Left renal pelvis (tissue), 4 donors: Measurements from ENCODE around the gene MAGEA8. TPM values are rescaled to one million over a fixed set of nuclear protein-coding genes. Genes with fewer than 3 reads are reported as not detected.
"Not testable (repeated sequence)": the region's sequence is repeated elsewhere in the genome, so short reads cannot be mapped to it uniquely, and the experiment has no call there.

Source experiments
- DNase-seq, 4 donors: peaks; one replicate each; pipeline ENCODE4 v3.0.0-alpha.2; 2013; ENCODE audit warnings: low read depth in 4 of 4, low spot score in 3 of 4
- polyA plus RNA-seq, 4 donors: library from polyadenylated mRNA; unstranded; fragments of 120-200 nt; gene quantifications; one replicate each; pipeline ENCODE4 v1.2.1, GENCODE V29; 2013; ENCODE audit not compliant: insufficient read length in 4 of 4

MAGEA8 gene
- under 1 TPM; 0.10 to 0.41 (median 0.18) TPM for polyA plus RNA-seq

DNA sequence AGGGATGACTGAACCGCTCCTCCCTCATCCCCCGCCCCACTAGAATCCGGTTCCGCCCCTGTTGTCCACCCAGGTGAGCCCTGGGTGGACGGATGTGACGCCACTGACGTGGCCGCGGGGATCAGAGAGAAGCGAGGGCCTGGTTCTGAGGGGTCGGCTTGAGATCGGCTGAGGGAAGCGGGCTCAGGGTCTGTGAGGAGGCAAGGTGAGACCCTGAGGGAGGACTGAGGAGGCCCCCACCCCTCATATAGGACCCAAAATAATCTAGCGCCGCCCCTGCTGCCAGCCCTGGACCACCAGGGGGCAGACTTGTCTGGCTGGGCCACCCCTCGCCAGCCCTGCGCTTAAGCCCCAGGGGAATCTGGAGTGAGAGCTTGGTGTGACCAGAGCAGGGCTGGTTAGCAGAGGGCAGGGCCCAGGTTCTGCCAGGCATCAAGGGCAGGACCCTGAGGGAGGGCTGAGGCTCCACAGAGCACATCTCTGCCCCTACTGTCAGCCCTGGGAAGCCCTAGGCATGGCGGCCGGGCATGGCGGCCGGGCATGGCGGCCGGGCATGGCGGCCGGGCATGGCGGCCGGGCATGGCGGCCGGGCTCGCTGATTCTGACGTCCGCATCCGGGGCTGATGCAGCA is at the start of gene MAGEA8:
TSS of gene MAGEA8 (plus strand) at position 103 of the 631 bp plus-strand sequence. CDS start 3,090 bp downstream, outside the sequence.
- DNase-seq, result no peak

DNA sequence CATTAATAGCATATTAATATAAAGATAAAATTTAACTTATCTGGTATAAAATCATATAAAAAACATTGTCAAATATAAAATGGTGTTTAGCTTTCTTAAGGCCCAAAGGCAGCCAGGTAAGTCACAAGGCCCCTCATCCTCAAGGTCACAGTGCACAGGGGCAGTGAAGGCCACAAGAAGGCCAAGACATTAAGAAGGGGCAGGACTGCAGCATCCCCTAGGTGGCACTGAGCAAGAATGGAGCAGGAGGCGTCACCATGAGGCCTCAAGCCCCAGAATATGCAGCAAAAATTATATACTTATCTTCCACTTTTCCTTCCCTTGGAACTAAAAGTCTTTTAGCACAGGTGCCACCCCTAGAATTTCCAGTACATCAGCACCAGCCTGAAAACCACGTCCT is 49.5 kb upstream of the MAGEA8 start:
- DNase-seq, result no peak

DNA sequence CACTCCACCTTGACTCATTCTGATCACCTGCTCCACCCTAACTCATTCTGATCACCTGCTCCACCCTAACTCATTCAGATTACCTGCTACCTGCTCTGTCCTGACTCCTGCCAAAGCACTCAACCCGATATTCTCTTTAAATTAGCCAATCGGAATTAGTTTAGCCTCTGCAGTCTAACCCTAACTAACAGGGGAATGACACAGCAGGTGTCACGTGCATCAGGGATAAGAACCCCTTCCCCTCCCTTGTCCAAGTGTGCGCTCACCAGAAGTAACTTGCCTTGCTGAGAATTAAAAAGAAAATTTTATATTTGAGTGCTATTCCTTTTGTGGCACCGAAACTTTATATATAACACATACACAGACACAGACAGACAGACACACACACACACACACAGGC is 44.3 kb upstream of the MAGEA8 start:
- not testable (repeated sequence) for DNase-seq

- DNase-seq, result no peak
These were observed 43.8 kb upstream of the MAGEA8 start for GRCh38 chrX:149837167-149837566.

GRCh38 chrX:149837639-149838038 is 43.3 kb upstream of the MAGEA8 start:
- no peak for DNase-seq

DNA sequence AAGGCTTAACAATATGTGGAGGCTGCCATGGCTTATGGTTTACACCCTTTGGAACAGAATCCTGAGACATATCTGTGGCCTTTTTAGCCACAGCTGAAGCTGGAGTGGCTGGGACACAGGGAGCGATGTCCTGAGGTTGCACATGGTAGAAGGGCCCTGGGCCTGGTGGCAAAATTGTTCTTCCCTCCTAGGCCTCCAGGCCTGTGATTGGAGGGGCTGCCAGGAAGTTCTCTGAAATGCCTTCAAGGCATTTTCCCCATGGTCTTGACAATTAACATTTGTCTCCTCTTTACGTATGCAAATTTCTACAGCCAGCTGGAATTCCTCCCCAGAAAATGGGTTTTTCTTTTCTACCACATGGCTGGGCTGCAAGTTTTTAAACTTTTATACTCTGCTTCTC is 39.1 kb upstream of the MAGEA8 start:
- no peak for DNase-seq

GRCh38 chrX:149845385-149845784 is 35.6 kb upstream of the MAGEA8 start:
- no peak for DNase-seq

DNA sequence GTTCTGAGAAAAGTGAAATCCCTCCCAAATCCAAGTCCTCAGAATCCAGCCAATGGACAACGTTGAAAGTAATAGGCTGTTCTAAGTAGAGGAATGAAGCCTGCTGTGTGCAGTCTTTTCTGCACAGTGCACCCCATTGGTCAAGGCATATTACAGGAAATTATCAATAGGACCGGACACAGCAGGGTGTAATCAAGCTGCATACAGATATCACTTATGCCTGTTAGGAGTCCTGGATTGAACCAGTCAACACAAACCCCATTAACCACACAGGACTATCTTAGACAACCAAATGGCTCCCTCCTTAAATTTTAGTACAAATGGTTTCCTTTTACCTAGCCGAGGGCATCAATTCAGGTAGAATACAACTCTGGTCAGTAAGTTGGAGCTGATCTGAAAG is 34.2 kb upstream of the MAGEA8 start:
- no peak for DNase-seq

- DNase-seq, result no peak
These were observed 32.1 kb upstream of the MAGEA8 start for GRCh38 chrX:149848855-149849254.

- DNase-seq, result no peak
These were observed 31.2 kb upstream of the MAGEA8 start for GRCh38 chrX:149849787-149850186.

DNA sequence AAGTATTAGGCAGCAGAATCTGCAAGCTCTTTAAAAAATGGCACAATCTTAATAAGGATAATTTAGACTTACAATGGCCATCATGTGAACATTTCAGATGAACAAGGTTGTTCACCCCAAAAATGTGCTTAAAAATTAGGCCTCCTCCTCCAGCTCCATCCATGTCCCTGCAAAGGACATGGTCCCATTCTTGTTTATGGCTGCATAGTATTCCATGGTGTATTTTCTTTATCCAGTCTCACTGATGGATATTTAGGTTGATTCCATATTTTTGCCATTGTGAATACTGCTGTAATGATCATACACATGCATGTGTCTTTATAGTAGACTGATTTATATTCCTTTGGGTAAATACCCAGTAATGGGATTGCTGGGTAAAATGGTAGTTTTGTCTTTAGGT is 29.1 kb upstream of the MAGEA8 start:
- DNase-seq, result no peak

GRCh38 chrX:149853925-149854324 is 27.1 kb upstream of the MAGEA8 start:
- no peak for DNase-seq

GRCh38 chrX:149858592-149858991 is 22.4 kb upstream of the MAGEA8 start:
- no peak for DNase-seq

- no peak for DNase-seq
These were observed 20.5 kb upstream of the MAGEA8 start for GRCh38 chrX:149860445-149860844.

DNA sequence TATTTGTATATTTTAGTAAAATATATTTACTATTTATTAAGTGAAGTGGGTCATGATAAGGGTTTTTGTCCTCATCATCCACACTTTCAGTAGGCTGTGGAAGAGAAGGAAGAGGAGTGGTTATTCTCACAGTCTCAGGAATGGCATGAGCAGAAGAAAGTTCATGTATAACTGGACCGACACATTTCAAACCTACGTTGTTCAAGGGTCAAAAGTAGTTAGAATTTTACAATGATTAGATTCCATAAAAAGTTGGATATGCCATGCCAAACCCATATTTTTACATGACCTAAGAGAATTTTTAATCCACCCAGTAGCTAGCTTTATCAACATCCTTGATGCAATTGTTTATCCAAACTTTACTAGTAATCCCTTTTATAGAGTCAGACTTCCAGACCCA is 15.6 kb upstream of the MAGEA8 start:
- no peak for DNase-seq

- DNase-seq, result no peak
These were observed 13.5 kb upstream of the MAGEA8 start for GRCh38 chrX:149867488-149867887.

DNA sequence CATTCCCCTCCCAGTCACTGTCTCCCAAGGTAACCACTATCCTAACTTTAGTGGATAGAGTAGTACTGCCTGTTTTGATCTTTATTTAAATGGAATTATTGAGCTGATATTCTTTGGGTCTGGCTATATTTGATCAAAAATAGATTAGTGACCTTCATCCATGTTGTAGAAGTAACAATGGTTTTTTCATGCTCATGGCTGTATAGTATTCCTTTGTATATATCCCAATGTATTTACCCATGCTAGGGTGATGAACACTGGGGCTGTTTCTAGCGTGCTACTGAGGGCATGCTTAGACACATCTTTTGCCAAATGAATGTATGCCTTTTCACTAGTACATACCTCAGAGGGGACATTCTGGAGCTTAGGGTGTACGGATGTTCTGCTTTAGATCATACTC is 10.1 kb upstream of the MAGEA8 start:
- DNase-seq, result no peak

DNA sequence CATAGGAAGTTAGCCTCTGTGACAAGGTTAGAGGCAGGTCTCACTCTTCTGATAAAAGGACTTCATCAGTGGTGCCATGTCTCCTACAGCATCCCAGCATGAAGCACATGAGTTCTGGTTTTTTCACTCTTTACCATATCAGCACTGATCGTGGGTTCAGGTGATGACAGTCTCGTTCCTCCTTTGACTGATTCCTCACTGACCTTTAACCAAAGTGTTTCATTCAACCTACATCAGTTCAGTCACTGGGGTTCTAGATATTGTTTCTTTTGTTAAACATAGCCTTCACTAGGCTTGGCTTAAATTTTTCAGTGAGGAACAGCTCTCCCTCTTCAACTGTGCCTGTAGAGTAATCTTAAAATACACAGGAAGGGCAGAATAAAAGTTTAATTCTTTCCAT is 9.6 kb upstream of the MAGEA8 start:
- DNase-seq, result no peak

DNA sequence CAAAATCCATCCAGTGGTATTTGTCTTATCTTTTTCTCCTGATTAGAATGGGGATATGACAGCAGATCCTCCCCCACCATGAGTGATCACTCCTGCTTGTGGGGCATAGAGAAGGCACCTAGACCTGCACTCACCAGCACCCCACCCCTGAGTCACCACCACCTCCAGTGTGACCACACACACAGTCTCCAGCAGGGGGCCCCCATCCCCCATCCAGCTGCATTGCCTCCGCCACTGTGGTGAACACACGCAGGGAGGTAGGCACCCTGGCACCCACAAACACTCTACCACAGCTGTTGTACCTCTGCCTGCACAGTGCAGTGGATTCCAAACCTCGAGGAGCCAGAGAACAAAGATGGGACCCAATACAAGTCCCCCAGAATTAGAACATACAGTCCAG is 9.0 kb upstream of the MAGEA8 start:
- DNase-seq, result no peak

DNA sequence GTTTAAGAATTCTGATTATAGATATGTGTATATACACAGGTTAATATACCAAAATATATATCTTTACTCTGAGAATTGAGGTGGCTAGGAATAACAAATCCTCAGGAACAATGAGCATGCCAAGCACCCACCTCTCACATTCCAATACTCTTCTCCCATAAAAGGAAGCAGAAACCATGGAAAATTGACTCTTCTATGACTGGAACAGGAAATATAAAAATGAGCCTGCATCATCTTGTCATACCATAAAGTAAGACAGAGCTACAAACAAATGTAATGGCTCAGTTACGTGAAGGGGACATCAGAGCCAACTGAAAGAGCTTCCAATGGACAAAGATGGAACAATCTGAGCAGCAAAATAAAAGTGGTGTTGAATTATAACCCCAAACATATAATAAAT is 3.8 kb upstream of the MAGEA8 start:
- DNase-seq, result no peak

DNA sequence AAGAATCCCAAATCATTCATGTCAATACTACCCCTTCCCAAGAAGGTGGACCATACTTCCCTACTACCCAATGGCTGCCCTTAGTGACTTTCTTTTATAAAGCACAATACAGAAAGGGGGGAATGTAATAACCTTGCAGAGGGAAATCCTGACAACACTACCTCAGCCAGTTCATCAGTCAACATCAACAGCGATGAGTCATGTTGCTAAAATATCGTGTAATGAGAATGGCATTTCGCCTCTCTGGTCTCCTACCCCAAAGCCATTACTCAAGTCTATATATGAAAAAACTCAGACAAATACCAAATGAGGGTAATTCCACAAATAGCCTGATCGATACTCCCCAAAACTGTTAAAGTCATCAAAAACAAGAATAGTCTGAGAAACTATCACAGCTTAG is 3.3 kb upstream of the MAGEA8 start:
- DNase-seq, result no peak

DNA sequence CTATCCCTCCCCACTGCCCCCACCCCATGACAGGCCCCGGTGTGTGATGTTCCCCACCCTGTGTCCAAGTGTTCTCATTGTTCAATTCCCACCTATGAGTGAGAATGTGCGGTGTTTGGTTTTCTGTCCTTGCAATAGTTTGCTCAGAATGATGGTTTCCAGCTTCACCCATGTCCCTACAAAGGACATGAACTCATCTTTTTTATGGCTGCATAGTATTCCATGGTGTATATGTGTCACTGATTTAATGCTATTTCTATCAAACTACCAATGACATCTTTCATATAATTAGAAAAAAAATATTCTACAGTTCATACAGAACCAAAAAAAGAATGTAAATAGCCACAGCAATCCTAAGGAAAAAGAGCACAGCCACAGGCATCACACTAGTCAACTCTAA is 9.8 kb downstream of the MAGEA8 start:
- not testable (repeated sequence) for DNase-seq

- DNase-seq, result no peak
These were observed 17.6 kb downstream of the MAGEA8 start for GRCh38 chrX:149898554-149898953.
